CD4-positive, alpha-beta T cell treated with Interleukin-6 for 4 hours (primary cell): ENCODE measurements around the gene EXOC3L1.
A peak's percentile ranks its signal among the peaks of the same experiment; 100 is the strongest.

Experiments
- DNase-seq: peaks from one replicate; pipeline ENCODE4 v3.0.0-alpha.2; 2020; ENCODE audit warnings: mixed read lengths

EXOC3L1 gene

GRCh38 chr16:67177743-67178699, 11.9 kb downstream of the EXOC3L1 start:
- DNase-seq, result peak; percentile 73

GRCh38 chr16:67176662-67177061, 13.3 kb downstream of the EXOC3L1 start:
- DNase-seq, result no peak

GRCh38 chr16:67174706-67175231, 15.2 kb downstream of the EXOC3L1 start:
- no peak for DNase-seq

GRCh38 chr16:67173808-67174705, 15.9 kb downstream of the EXOC3L1 start:
- peak; percentile 75 for DNase-seq

GRCh38 chr16:67173323-67173722, 16.6 kb downstream of the EXOC3L1 start:
- DNase-seq, result no peak

GRCh38 chr16:67170949-67171649, 18.8 kb downstream of the EXOC3L1 start:
- no peak for DNase-seq

- peak; percentile 39 for DNase-seq
These were observed 19.6 kb downstream of the EXOC3L1 start, which contains the start of gene NOL3 for GRCh38 chr16:67170168-67170948. TSS of gene NOL3 (plus strand) at chr16:67170538.

- peak; percentile 58 for DNase-seq
These were observed 20.2 kb downstream of the EXOC3L1 start for GRCh38 chr16:67169642-67170167.

GRCh38 chr16:67169011-67169451, 20.9 kb downstream of the EXOC3L1 start:
- DNase-seq, result no peak

GRCh38 chr16:67167588-67167987, 22.3 kb downstream of the EXOC3L1 start:
- DNase-seq, result no peak

- no peak for DNase-seq
These were observed 23.3 kb downstream of the EXOC3L1 start for GRCh38 chr16:67166598-67167168.

- DNase-seq, result no peak
These were observed 23.8 kb downstream of the EXOC3L1 start for GRCh38 chr16:67166110-67166547.

GRCh38 chr16:67165121-67166078, 24.5 kb downstream of the EXOC3L1 start:
- no peak for DNase-seq

GRCh38 chr16:67164599-67165061, 25.3 kb downstream of the EXOC3L1 start, which contains the start of gene HSF4:
TSS of gene HSF4 (plus strand) at chr16:67164745. CDS start at chr16:67164812, 67 bp downstream.
- no peak for DNase-seq

GRCh38 chr16:67163999-67164558, 25.9 kb downstream of the EXOC3L1 start:
- DNase-seq, result no peak

GRCh38 chr16:67163164-67163998, 26.6 kb downstream of the EXOC3L1 start:
- DNase-seq, result peak; percentile 48

GRCh38 chr16:67162506-67163163, 27.3 kb downstream of the EXOC3L1 start:
- DNase-seq, result no peak
